Measurements from ENCODE around the gene SLC25A34. TPM values are rescaled to one million over a fixed set of nuclear protein-coding genes. Genes with fewer than 3 reads are reported as not detected.
A peak's percentile ranks its signal among the peaks of the same experiment; 100 is the strongest.

SLC25A34 gene
- polyA plus RNA-seq, 3 donors, result 0.08 to 2.7 (median 0.61) TPM

- Histone ChIP-seq H3K27me3 (ENCODE audit: control insufficient read depth in 2 of 2, insufficient read depth in 2 of 2, low read length in 2 of 2) (peaks cover 30 to 59% of the 10 kb centered on the region in 2 donors), H3K36me3 (replicated peaks in 1 of 2; ENCODE audit: control insufficient read depth in 1 of 2, insufficient read depth in 2 of 2, low read length in 2 of 2) (no peaks in the 10 kb centered on the region), H3K79me2 (ENCODE audit: insufficient read depth, low read length) (no peaks in the 10 kb centered on the region), H3K4me1 (ENCODE audit: control insufficient read depth in 1 of 2, insufficient read depth in 2 of 2, low read length in 2 of 2) (no peaks in the 10 kb centered on the region), H3K4me3 (replicated peaks in 1 of 3; ENCODE audit: low read depth in 2 of 3, low read length in 3 of 3) (no peak overlapping the region), H3K4me2 (replicated peaks; ENCODE audit: extremely low read depth, low read length, poor library complexity, severe bottlenecking) (no peak overlapping the region), H3K9me3 (replicated peaks in 1 of 2; ENCODE audit: control insufficient read depth in 1 of 2, insufficient read depth in 1 of 2, low read length in 2 of 2) (peaks cover 0 to 11% of the 10 kb centered on the region in 2 donors), H2AFZ (ENCODE audit: insufficient read depth, low read depth, low read length, poor library complexity, severe bottlenecking) (no peak overlapping the region), H3K27ac (ENCODE audit: low read depth in 1 of 2, low read length in 2 of 2) (no peak overlapping the region), H4K20me1 (ENCODE audit: insufficient read depth, low read length) (no peaks in the 10 kb centered on the region), H3K9ac (ENCODE audit: insufficient read depth, low read length, poor library complexity, severe bottlenecking) (no peak overlapping the region)
- H3K4me1 Mint-ChIP-seq, result peaks cover 15% of the 10 kb centered on the region
- intact Hi-C loops (cut with micrococcal nuclease), result no loop called here
- 77% methylated on average over 7 of the region's 12 CpGs for WGBS (ENCODE audit: insufficient coverage)
- H3K27ac Mint-ChIP-seq, result no peak overlapping the region
- peaks cover 0 to 5% of the 10 kb centered on the region in 2 donors for H3K36me3 Mint-ChIP-seq
- H3K27me3 Mint-ChIP-seq (ENCODE audit: low read depth in 3 of 3), result peaks cover 60 to 89% (median 67%) of the 10 kb centered on the region in 3 donors
- no peak for TF ChIP-seq CTCF (IDR thresholded peaks at IDR 0.05)
- peaks cover 0 to 10% (median 3%) of the 10 kb centered on the region in 7 donors for H3K9me3 Mint-ChIP-seq
- H3K4me3 Mint-ChIP-seq, result peak overlapping the region in 1 of 2 donors; percentile 62
- DNase-seq, result no peak
Observed at GRCh38 chr1:15760520-15761211, 24.6 kb downstream of the SLC25A34 start.

- WGBS (ENCODE audit: insufficient coverage), result 68% methylated on average over 2 of the region's 8 CpGs
- Histone ChIP-seq H2AFZ (ENCODE audit: insufficient read depth, low read depth, low read length, poor library complexity, severe bottlenecking) (no peak overlapping the region), H3K9ac (ENCODE audit: insufficient read depth, low read length, poor library complexity, severe bottlenecking) (no peak overlapping the region), H3K27ac (ENCODE audit: low read depth in 1 of 2, low read length in 2 of 2) (no peak overlapping the region), H3K4me3 (replicated peaks in 1 of 3; ENCODE audit: low read depth in 2 of 3, low read length in 3 of 3) (no peak overlapping the region), H3K36me3 (replicated peaks in 1 of 2; ENCODE audit: control insufficient read depth in 1 of 2, insufficient read depth in 2 of 2, low read length in 2 of 2) (no peaks in the 10 kb centered on the region), H3K27me3 (ENCODE audit: control insufficient read depth in 2 of 2, insufficient read depth in 2 of 2, low read length in 2 of 2) (peaks cover 29 to 51% of the 10 kb centered on the region in 2 donors), H3K79me2 (ENCODE audit: insufficient read depth, low read length) (no peaks in the 10 kb centered on the region), H3K4me2 (replicated peaks; ENCODE audit: extremely low read depth, low read length, poor library complexity, severe bottlenecking) (no peak overlapping the region), H3K9me3 (replicated peaks in 1 of 2; ENCODE audit: control insufficient read depth in 1 of 2, insufficient read depth in 1 of 2, low read length in 2 of 2) (peaks cover 0 to 11% of the 10 kb centered on the region in 2 donors), H4K20me1 (ENCODE audit: insufficient read depth, low read length) (no peaks in the 10 kb centered on the region), H3K4me1 (ENCODE audit: control insufficient read depth in 1 of 2, insufficient read depth in 2 of 2, low read length in 2 of 2) (no peaks in the 10 kb centered on the region)
- H3K27me3 Mint-ChIP-seq (ENCODE audit: low read depth in 3 of 3), result peaks cover 51 to 83% (median 58%) of the 10 kb centered on the region in 3 donors
- intact Hi-C loops (cut with micrococcal nuclease), result no loop called here
- H3K4me3 Mint-ChIP-seq, result peak overlapping the region in 1 of 2 donors; percentile 62
- no peak overlapping the region for H3K27ac Mint-ChIP-seq
- peaks cover 0 to 5% of the 10 kb centered on the region in 2 donors for H3K36me3 Mint-ChIP-seq
- DNase-seq, result no peak
- no peak for TF ChIP-seq CTCF (IDR thresholded peaks at IDR 0.05)
- peaks cover 9% of the 10 kb centered on the region for H3K4me1 Mint-ChIP-seq
- H3K9me3 Mint-ChIP-seq, result peaks cover 0 to 10% (median 2%) of the 10 kb centered on the region in 7 donors
Observed at GRCh38 chr1:15761366-15762128, 25.5 kb downstream of the SLC25A34 start.
